Adipocyte (in vitro differentiated cells): ENCODE data around the gene HEPACAM2.

Experiments
- DNase-seq: peaks from one replicate; pipeline ENCODE4 v3.0.0-alpha.2; 2015; ENCODE audit warnings: low read depth
- H3K27me3 ChIP-seq: replicated peaks from 2 replicates; pipeline ENCODE4 v1.7.0; 2013; ENCODE audit warnings: mild to moderate bottlenecking, low read length, moderate library complexity; ENCODE audit not compliant: control insufficient read depth, insufficient read depth
- H3K36me3 ChIP-seq: 2 replicates; pipeline ENCODE4 v1.7.0; 2013; ENCODE audit warnings: low read length, mild to moderate bottlenecking, moderate library complexity; ENCODE audit not compliant: control insufficient read depth, insufficient read depth, severe bottlenecking
- H3K4me1 ChIP-seq: 2 replicates; pipeline ENCODE4 v1.7.0; 2013; ENCODE audit warnings: mild to moderate bottlenecking, low read length, moderate library complexity; ENCODE audit not compliant: control insufficient read depth, insufficient read depth
- H3K4me3 ChIP-seq: 2 replicates; pipeline ENCODE4 v1.7.0; 2013; ENCODE audit warnings: mild to moderate bottlenecking, low read length, moderate library complexity
- H3K9ac ChIP-seq: 2 replicates; pipeline ENCODE4 v1.7.0; 2013; ENCODE audit warnings: mild to moderate bottlenecking, low read length, moderate library complexity
- H3K9me3 ChIP-seq: 2 replicates; pipeline ENCODE4 v1.7.0; 2013; ENCODE audit warnings: mild to moderate bottlenecking, low read length, moderate library complexity; ENCODE audit not compliant: control insufficient read depth

HEPACAM2 gene

DNA sequence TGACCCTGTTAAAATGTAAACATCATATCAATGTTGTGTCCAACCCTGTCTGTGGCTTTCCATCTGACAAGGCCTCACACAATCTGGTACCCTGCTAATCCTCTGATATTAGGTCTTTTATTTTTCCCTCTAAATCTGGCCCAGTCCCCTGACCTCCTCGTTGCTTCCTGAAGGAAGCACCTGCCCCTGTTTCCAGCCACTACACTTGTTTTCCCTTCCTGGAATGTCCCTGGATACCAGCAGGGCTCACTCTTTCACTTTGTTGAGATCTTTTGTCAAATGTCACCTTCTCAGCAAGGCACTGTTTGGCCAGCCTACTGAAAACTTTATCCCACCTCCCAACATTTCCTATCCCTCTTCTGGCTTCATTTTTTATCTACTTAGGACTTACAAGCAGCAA, 80.2 kb downstream of the HEPACAM2 start:
- H3K36me3 ChIP-seq, result peaks cover 20% of the 10 kb centered on the region
- no peak overlapping the region for H3K4me3 ChIP-seq
- no peaks in the 10 kb centered on the region for H3K27me3 ChIP-seq
- no peak overlapping the region for H3K9ac ChIP-seq
- DNase-seq, result no peak
- H3K4me1 ChIP-seq, result peaks cover 19% of the 10 kb centered on the region
- no peaks in the 10 kb centered on the region for H3K9me3 ChIP-seq

- H3K27me3 ChIP-seq, result no peaks in the 10 kb centered on the region
- H3K4me1 ChIP-seq, result peaks cover 19% of the 10 kb centered on the region
- H3K9me3 ChIP-seq, result no peaks in the 10 kb centered on the region
- H3K4me3 ChIP-seq, result no peak overlapping the region
- H3K36me3 ChIP-seq, result peaks cover 20% of the 10 kb centered on the region
- DNase-seq, result peak; percentile 19
- no peak overlapping the region for H3K9ac ChIP-seq
Measured at GRCh38 chr7:93145354-93145753, 80.9 kb downstream of the HEPACAM2 start.

DNA sequence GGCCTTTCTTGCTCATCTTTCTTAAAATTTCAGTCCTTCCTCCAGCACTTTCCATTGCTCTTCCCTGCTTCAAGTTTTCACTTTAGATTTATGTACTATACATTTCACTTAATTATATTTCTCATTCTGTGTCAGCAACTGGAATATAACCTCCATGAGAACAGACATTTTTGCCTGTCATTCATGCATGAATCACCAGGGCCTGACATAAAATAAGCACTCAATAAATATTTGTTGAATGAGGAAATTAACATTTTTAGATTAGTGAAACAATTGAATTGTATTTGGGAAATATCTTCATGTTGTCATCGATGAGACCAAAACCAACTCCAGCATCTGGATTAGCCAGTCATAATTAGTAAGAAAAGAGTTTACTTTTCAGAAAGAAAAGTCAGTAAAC, 84.1 kb downstream of the HEPACAM2 start:
- Histone ChIP-seq H3K9ac (no peak overlapping the region), H3K9me3 (no peaks in the 10 kb centered on the region), H3K27me3 (no peaks in the 10 kb centered on the region), H3K4me1 (peaks cover 8% of the 10 kb centered on the region), H3K36me3 (peaks cover 38% of the 10 kb centered on the region), H3K4me3 (no peak overlapping the region)
- peak; percentile 9 for DNase-seq

DNA sequence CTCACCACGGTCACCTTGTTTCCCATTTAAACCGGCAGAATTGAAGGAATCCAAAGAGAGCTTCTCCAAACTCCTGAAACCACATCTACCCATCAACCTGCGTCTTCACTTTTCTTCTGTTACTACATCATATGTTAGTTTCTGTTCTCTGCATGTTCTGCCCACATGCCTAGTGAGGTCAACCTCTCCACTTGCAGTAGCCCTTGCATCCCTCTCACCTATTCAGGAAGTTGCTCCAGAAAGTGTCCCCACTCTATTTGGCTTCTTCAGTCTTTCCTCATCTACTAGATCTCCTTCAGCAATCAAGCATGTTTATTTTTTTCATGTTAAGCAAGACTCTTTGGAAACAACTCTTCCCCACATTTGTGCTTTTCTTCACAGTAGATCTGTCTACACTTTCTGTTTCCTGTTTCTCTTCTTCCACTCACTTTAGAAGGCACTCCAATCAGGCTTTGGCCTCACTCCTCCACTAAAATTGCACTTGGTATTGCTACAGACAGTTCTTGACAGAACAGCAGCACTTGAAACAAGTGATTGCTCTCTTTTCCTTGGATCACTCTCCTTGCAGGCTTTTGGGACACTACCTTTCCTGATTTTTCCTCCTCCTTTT, 85.6 kb downstream of the HEPACAM2 start:
- Histone ChIP-seq H3K27me3 (no peaks in the 10 kb centered on the region), H3K9ac (no peak overlapping the region), H3K4me1 (no peaks in the 10 kb centered on the region), H3K4me3 (no peak overlapping the region), H3K36me3 (peaks cover 44% of the 10 kb centered on the region), H3K9me3 (no peaks in the 10 kb centered on the region)
- no peak for DNase-seq

DNA sequence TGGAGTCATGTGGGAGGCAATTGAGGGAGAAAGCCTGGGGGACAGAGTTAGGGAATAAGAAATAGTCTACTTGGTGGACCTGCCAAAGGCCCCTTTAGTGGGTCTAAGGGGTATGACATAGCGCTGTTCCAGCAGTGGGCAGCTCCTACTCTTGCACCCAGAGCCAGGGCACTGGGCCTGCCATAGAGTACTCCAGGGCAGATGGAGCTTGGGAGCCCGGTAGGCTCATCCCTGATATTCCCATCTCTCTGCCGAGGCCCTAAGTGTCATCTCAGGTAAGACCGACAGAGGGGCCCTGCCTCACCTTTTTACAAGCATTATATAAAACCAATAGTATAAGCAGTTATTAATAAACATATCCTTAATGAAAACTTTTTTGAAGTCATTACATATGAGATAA, 87.7 kb downstream of the HEPACAM2 start:
- H3K4me3 ChIP-seq, result no peak overlapping the region
- H3K9me3 ChIP-seq, result peaks cover 19% of the 10 kb centered on the region

More for the DNA sequence above, 87.7 kb downstream of the HEPACAM2 start:
- no peaks in the 10 kb centered on the region for H3K4me1 ChIP-seq
- peaks cover 46% of the 10 kb centered on the region for H3K36me3 ChIP-seq
- no peak for DNase-seq
- H3K27me3 ChIP-seq, result no peaks in the 10 kb centered on the region
- no peak overlapping the region for H3K9ac ChIP-seq
